Right atrium auricular region (tissue), 2 donors: ENCODE data around the gene TERT. TPM values are rescaled to one million over a fixed set of nuclear protein-coding genes. Genes with fewer than 3 reads are reported as not detected.

Experiments
- DNase-seq: peaks from one replicate; pipeline ENCODE4 v3.0.0-alpha.2; 2019; ENCODE audit warnings: low spot score
- H3K27ac ChIP-seq, 2 donors: fragments of 200-600 bp; sonication (generic); 1 replicate in 1 of 2; 2 replicates in 1 of 2; pipeline ENCODE4 v1.5.1; 2016 to 2019
- H3K27me3 ChIP-seq, 2 donors: fragments of 200-600 bp; sonication (generic); one replicate each; pipeline versions ENCODE4 v1.5.1 to v1.6.0; 2017 to 2019
- H3K36me3 ChIP-seq: fragments of 200-600 bp; sonication (generic); one replicate; pipeline ENCODE4 v1.5.1; 2016
- H3K4me1 ChIP-seq, 2 donors: fragments of 200-600 bp; sonication (generic); one replicate each; pipeline versions ENCODE4 v1.5.1 to v1.6.0; 2017 to 2019
- H3K4me3 ChIP-seq, 2 donors: fragments of 200-600 bp; sonication (generic); 1 replicate in 1 of 2; 2 replicates in 1 of 2; pipeline ENCODE4 v1.5.1; 2017 to 2019; ENCODE audit warnings: mild to moderate bottlenecking in 1 of 2, moderate library complexity in 1 of 2
- H3K9me3 ChIP-seq, 2 donors: fragments of 200-600 bp; sonication (generic); one replicate each; pipeline ENCODE4 v1.5.1; 2019
- total RNA-seq, 2 donors: library from RNA; depleted of rRNA; stranded (reverse); fragments of >200 nt; gene quantifications; one replicate each; pipeline ENCODE4 v1.1.0, GENCODE V29; 2016
- TF ChIP-seq, protein P1 (sequence below), 2 donors: fragments of 200-600 bp; sonication (generic); IDR thresholded peaks; one replicate each; pipeline ENCODE4 v1.5.1; 2019; ENCODE audit warnings: antibody characterized with exemption in 2 of 2

Gene TERT
- total RNA-seq, 2 donors from 2014 or later = not detected

DNA sequence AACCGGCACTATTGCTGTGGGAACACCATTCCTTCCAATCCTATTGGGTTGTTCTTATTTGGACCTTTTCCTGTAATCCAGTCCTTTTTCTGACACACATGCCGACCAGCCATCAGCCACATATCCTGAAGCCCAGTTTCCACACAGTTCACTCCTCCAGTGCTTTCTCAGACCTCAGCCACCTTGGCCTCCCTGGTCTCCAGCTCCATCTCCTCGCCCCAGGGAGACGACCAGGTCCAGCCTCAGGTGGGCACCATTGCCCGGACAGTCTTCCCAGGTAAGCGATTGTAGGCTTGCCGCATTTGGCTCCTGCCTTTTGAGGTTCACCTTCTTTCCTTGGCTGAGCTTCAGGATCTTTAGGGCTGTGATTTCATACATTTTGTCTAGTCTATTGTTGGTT, 15.2 kb upstream of the TERT start:
- TF ChIP-seq, protein P1, sequence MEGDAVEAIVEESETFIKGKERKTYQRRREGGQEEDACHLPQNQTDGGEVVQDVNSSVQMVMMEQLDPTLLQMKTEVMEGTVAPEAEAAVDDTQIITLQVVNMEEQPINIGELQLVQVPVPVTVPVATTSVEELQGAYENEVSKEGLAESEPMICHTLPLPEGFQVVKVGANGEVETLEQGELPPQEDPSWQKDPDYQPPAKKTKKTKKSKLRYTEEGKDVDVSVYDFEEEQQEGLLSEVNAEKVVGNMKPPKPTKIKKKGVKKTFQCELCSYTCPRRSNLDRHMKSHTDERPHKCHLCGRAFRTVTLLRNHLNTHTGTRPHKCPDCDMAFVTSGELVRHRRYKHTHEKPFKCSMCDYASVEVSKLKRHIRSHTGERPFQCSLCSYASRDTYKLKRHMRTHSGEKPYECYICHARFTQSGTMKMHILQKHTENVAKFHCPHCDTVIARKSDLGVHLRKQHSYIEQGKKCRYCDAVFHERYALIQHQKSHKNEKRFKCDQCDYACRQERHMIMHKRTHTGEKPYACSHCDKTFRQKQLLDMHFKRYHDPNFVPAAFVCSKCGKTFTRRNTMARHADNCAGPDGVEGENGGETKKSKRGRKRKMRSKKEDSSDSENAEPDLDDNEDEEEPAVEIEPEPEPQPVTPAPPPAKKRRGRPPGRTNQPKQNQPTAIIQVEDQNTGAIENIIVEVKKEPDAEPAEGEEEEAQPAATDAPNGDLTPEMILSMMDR (IDR thresholded peaks at IDR 0.05) = no peak
- Histone ChIP-seq H3K36me3 (no peaks in the 10 kb centered on the region), H3K27ac (no peak overlapping the region), H3K4me1 (no peaks in the 10 kb centered on the region), H3K27me3 (no peaks in the 10 kb centered on the region), H3K9me3 (no peaks in the 10 kb centered on the region), H3K4me3 (no peak overlapping the region)
- DNase-seq = no peak

DNA sequence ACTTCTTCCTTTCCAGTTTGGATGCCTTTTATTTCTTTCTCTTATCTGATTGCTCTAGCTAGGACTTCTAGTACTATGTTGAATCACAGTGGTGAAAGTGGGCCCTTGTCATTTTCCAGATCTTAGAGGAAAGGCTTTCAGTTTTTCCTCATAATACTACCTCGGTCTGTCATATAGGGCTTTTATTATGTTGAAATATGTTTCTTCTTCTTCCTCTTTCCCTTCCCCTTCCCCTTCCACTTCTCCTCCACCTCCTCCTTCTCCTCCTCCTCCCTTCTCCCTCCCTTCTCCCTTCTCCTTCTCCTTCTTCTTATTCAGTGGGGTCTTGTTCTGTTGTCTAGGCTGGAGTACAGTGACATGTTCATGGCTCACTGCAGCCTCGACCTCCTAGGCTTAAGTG, 9.2 kb upstream of the TERT start:
- H3K4me3 ChIP-seq = no peak overlapping the region
- no peaks in the 10 kb centered on the region for H3K36me3 ChIP-seq
- no peaks in the 10 kb centered on the region for H3K4me1 ChIP-seq
- no peaks in the 10 kb centered on the region for H3K9me3 ChIP-seq
- DNase-seq = no peak
- H3K27ac ChIP-seq = no peak overlapping the region
- TF ChIP-seq, protein P1 (IDR thresholded peaks at IDR 0.05) = no peak
- no peaks in the 10 kb centered on the region for H3K27me3 ChIP-seq

DNA sequence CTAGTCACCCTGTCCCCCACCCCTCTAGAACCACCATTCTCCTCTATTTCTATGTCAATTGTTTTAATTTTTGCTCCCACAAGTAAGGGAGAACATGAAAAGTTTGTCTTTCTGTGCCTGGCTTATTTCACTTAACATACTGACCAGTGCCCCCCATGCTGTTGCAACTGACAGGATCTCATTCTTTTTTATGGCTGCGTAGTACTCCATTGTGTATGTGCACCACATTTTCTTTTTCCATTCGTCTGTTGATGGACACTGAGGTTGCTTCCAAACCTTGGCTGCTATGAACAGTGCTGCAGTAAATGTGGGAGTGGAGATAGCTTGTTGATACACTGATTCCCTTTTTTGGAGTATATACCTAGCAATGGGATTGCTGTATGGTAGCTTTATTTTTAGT, 7.4 kb upstream of the TERT start:
- TF ChIP-seq, protein P1 (IDR thresholded peaks at IDR 0.05) = no peak
- Histone ChIP-seq H3K4me1 (no peaks in the 10 kb centered on the region), H3K9me3 (no peaks in the 10 kb centered on the region), H3K36me3 (no peaks in the 10 kb centered on the region), H3K27ac (no peak overlapping the region), H3K4me3 (no peak overlapping the region), H3K27me3 (no peaks in the 10 kb centered on the region)
- DNase-seq = no peak

DNA sequence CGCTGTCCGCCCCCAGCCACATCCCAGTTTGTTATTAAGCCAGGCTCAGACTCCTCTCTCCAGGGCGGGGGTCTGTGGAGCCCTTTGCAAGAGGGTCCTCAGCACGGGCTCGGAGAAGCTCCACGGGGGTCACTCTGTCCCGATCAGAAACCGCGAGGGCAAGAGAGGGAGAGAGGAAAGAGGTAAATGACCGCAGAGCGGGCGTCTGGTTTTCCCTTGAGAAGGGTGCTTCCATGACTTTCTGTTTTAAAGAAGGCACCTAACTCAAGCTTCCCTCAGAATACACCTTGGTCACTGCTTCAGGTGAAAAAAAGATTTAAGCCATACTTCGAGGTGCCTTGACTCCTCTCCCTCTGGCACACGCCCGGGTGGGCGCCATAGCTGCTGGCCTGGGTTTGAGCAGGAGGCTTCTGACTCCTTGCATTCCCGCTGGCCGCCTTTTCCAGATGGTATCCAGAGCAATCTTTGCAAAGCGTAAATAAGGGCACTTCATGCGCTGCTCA, 5.8 kb upstream of the TERT start:
- no peak overlapping the region for H3K4me3 ChIP-seq
- H3K27me3 ChIP-seq = no peaks in the 10 kb centered on the region
- H3K4me1 ChIP-seq = no peaks in the 10 kb centered on the region
- no peak overlapping the region for H3K27ac ChIP-seq
- TF ChIP-seq, protein P1 (IDR thresholded peaks at IDR 0.05) = no peak
- H3K36me3 ChIP-seq = no peaks in the 10 kb centered on the region
- DNase-seq = no peak
- H3K9me3 ChIP-seq = no peaks in the 10 kb centered on the region

DNA sequence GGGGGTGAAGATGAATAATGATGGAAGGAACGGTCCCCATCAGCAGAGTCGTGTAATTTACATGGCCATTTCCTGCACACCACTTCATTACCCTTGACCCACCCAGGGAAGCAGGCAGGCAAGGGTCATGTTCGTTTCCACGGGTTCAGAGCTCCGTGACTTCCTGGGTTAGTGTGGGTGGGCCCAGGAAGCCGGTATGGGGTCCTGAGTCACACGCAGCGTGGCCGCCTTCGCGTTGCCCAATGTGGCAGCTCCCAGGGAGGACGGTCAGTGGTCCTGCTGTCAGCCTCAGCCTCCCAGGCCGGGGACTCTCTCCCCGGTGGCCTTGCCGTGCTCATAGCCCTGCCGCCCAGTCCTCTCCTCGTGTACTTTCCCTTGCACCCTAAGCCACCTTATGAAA, 5.1 kb upstream of the TERT start:
- no peak for DNase-seq

DNA sequence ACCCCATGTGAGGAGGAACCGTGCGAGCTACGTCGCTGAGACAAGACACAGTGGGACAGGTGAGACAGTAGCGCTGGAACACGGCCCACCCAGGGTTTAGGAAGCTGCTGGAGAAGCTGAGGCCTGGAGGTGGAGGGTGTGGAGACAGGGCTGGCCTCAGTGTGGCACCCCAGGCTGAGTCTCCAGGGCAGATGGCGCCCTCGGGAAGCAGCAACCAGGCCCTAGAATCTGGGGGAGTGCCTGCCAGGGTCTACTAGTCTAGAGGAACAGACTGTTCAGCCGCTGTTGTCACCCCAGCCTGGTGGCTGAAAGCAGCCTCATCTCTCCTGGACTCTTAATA, 4.6 kb upstream of the TERT start:
- TF ChIP-seq, protein P1 (IDR thresholded peaks at IDR 0.05) = no peak
- no peak for DNase-seq

More for the DNA sequence above, 5.1 kb upstream of the TERT start:
- H3K36me3 ChIP-seq = no peaks in the 10 kb centered on the region
- no peaks in the 10 kb centered on the region for H3K9me3 ChIP-seq
- H3K4me1 ChIP-seq = peaks cover 0 to 1% of the 10 kb centered on the region in 2 donors
- TF ChIP-seq, protein P1 (IDR thresholded peaks at IDR 0.05) = no peak
- H3K27me3 ChIP-seq = peaks cover 0 to 6% of the 10 kb centered on the region in 2 donors
- H3K27ac ChIP-seq = no peak overlapping the region
- H3K4me3 ChIP-seq = no peak overlapping the region

More for the DNA sequence above, 4.6 kb upstream of the TERT start:
- Histone ChIP-seq H3K4me3 (no peak overlapping the region), H3K4me1 (peaks cover 0 to 6% of the 10 kb centered on the region in 2 donors), H3K9me3 (no peaks in the 10 kb centered on the region), H3K36me3 (no peaks in the 10 kb centered on the region), H3K27ac (no peak overlapping the region), H3K27me3 (peaks cover 0 to 8% of the 10 kb centered on the region in 2 donors)
